ENCODE measurements around the gene RNGTT.

- TF ChIP-seq CTCF (IDR thresholded peaks at IDR 0.05; ENCODE audit: low read depth, low read length) = no peak
- no peak for TF ChIP-seq MYC (IDR thresholded peaks at IDR 0.05; ENCODE audit: low read depth, low read length)
- TF ChIP-seq MAX (IDR thresholded peaks at IDR 0.05; ENCODE audit: low read depth, low read length) = no peak
- no peak for TF ChIP-seq POLR2A (IDR thresholded peaks at IDR 0.05; ENCODE audit: extremely low read depth, insufficient read length)
Measured at GRCh38 chr6:88574651-88575050, 388.8 kb downstream of the RNGTT start.

Measured in NB4 (cell line).